Activated CD8-positive, alpha-beta memory T cell treated with anti-CD3 and anti-CD28 coated beads for 4 hours (primary cell): ENCODE results near the gene TBC1D14.

Experiments used
- DNase-seq, 2 donors: peaks; one replicate each; pipeline ENCODE4 v3.0.0-alpha.2; 2020; ENCODE audit warnings: low read depth in 2 of 2

Gene TBC1D14

GRCh38 chr4:7044137-7044930 lies 134.7 kb downstream of the TBC1D14 start:
- no peak for DNase-seq

GRCh38 chr4:7045553-7045952 lies 135.9 kb downstream of the TBC1D14 start:
- DNase-seq, result no peak

GRCh38 chr4:7045961-7046921 lies 136.6 kb downstream of the TBC1D14 start:
- no peak for DNase-seq

- DNase-seq, result no peak
These were observed 137.3 kb downstream of the TBC1D14 start for GRCh38 chr4:7046971-7047370.

- DNase-seq, result no peak
These were observed 139.0 kb downstream of the TBC1D14 start for GRCh38 chr4:7048642-7049041.

GRCh38 chr4:7049295-7049694 lies 139.7 kb downstream of the TBC1D14 start:
- DNase-seq, result no peak

- no peak for DNase-seq
These were observed 140.1 kb downstream of the TBC1D14 start for GRCh38 chr4:7049739-7050138.

- no peak for DNase-seq
These were observed 141.0 kb downstream of the TBC1D14 start for GRCh38 chr4:7050481-7051143.

GRCh38 chr4:7051144-7051495 lies 141.5 kb downstream of the TBC1D14 start:
- DNase-seq, result no peak

- DNase-seq, result no peak
These were observed 142.3 kb downstream of the TBC1D14 start for GRCh38 chr4:7051905-7052304.

- no peak for DNase-seq
These were observed 142.7 kb downstream of the TBC1D14 start for GRCh38 chr4:7052313-7052712.

- no peak for DNase-seq
These were observed 143.5 kb downstream of the TBC1D14 start for GRCh38 chr4:7052923-7053715.

- no peak for DNase-seq
These were observed 144.7 kb downstream of the TBC1D14 start for GRCh38 chr4:7054106-7054880.

GRCh38 chr4:7055111-7055989 lies 145.7 kb downstream of the TBC1D14 start:
- DNase-seq, result no peak

- no peak for DNase-seq
These were observed 146.3 kb downstream of the TBC1D14 start for GRCh38 chr4:7055990-7056325.

- no peak for DNase-seq
These were observed 149.2 kb downstream of the TBC1D14 start for GRCh38 chr4:7058792-7059191.

- DNase-seq, result no peak
These were observed 150.0 kb downstream of the TBC1D14 start for GRCh38 chr4:7059662-7060061.

GRCh38 chr4:7060346-7061150 lies 150.9 kb downstream of the TBC1D14 start:
- no peak for DNase-seq

GRCh38 chr4:7061815-7062214 lies 152.2 kb downstream of the TBC1D14 start:
- no peak for DNase-seq
